OCI-LY7 (cell line): ENCODE results near the gene SIGLEC10. TPM values are rescaled to one million over a fixed set of nuclear protein-coding genes. Genes with fewer than 3 reads are reported as not detected.
"Not testable (repeated sequence)": the region's sequence is repeated elsewhere in the genome, so short reads cannot be mapped to it uniquely, and the experiment has no call there.

Experiments
- BruUV-seq: library from RNA; stranded (reverse); fragments of 400-500 nt; replicated peaks from 2 replicates; lab custom pipeline; 2021; lab: Mats Ljungman, UMichigan
- CTCF ChIA-PET: fragments of 300-600 bp; sonication (Branson Sonifier 250); formaldehyde crosslinking; loops from one replicate; lab custom pipeline; 2022; ENCODE audit warnings: antibody characterized with exemption; ENCODE audit not compliant: unreplicated experiment; lab: Charles Lee
- POLR2A ChIA-PET: fragments of 300-600 bp; sonication (Branson Sonifier 250); formaldehyde crosslinking; loops from one replicate; lab custom pipeline; 2022; ENCODE audit warnings: antibody characterized with exemption; lab: Charles Lee
- DNase-seq: peaks from one replicate; pipeline ENCODE4 v3.0.0-alpha.2; 2015; ENCODE audit warnings: low spot score
- H2AFZ ChIP-seq: fragments of 200-600 bp; sonication (generic), shearing (Covaris generic); 2 replicates; pipeline ENCODE4 v1.6.1; 2014; ENCODE audit warnings: mild to moderate bottlenecking, antibody characterized with exemption, low read length, moderate library complexity
- H3K27ac ChIP-seq: fragments of 200-600 bp; sonication (generic); 2 replicates; pipeline ENCODE4 v1.5.1; 2014; ENCODE audit warnings: mixed run types, low read depth, mild to moderate bottlenecking, moderate library complexity, low read length, inconsistent platforms; ENCODE audit not compliant: poor library complexity, severe bottlenecking
- H3K36me3 ChIP-seq: fragments of 200-600 bp; sonication (generic); 2 replicates; pipeline ENCODE4 v1.6.1; 2014; ENCODE audit warnings: mild to moderate bottlenecking, antibody characterized with exemption, low read length, moderate library complexity, mixed read lengths; ENCODE audit not compliant: insufficient read depth
- H3K4me1 ChIP-seq: fragments of 200-600 bp; sonication (generic); 2 replicates; pipeline ENCODE4 v1.5.1; 2014; ENCODE audit warnings: mild to moderate bottlenecking, low read length; ENCODE audit not compliant: insufficient read depth, poor library complexity, severe bottlenecking
- H3K4me2 ChIP-seq: fragments of 200-600 bp; sonication (generic); 2 replicates; pipeline ENCODE4 v1.6.1; 2014; ENCODE audit warnings: mild to moderate bottlenecking, low read length
- H3K4me3 ChIP-seq: fragments of 200-600 bp; sonication (generic); 2 replicates; pipeline ENCODE4 v1.5.1; 2014; ENCODE audit warnings: mild to moderate bottlenecking, low read depth, low read length; ENCODE audit not compliant: poor library complexity, severe bottlenecking
- H3K79me2 ChIP-seq: fragments of 200-600 bp; sonication (generic); 2 replicates; pipeline ENCODE4 v1.6.1; 2016; ENCODE audit warnings: low read depth, mild to moderate bottlenecking, low read length, moderate library complexity, mixed read lengths; ENCODE audit not compliant: insufficient read depth
- H3K9me2 ChIP-seq: fragments of 200-600 bp; sonication (generic); 2 replicates; pipeline ENCODE4 v1.6.1; 2016; ENCODE audit warnings: mild to moderate bottlenecking, low read length, mixed read lengths; ENCODE audit not compliant: insufficient read depth
- H3K9me3 ChIP-seq: fragments of 200-600 bp; sonication (generic); 2 replicates; pipeline ENCODE4 v1.6.1; 2014; ENCODE audit warnings: mild to moderate bottlenecking, mixed run types, low read length, mixed read lengths
- H4K20me1 ChIP-seq: fragments of 200-600 bp; sonication (generic); 2 replicates; pipeline ENCODE4 v1.6.1; 2014; ENCODE audit warnings: mild to moderate bottlenecking, antibody characterized with exemption, low read length, moderate library complexity, mixed read lengths; ENCODE audit not compliant: insufficient read depth
- CTCF ChIP-seq: fragments of 200-600 bp; sonication (generic); conservative IDR thresholded peaks from 2 replicates; pipeline ENCODE4 v1.5.1; 2014; ENCODE audit warnings: mild to moderate bottlenecking, antibody characterized with exemption, low read length, moderate library complexity, mixed read lengths
- EZH2phosphoT487 ChIP-seq: fragments of 200-600 bp; sonication (generic); IDR thresholded peaks from 2 replicates; pipeline ENCODE4 v1.6.1; 2018; ENCODE audit warnings: low read depth, borderline replicate concordance, mild to moderate bottlenecking, mixed run types, antibody characterized with exemption, low read length, moderate library complexity, mixed read lengths
- intact Hi-C: fragments of 100-400 bp; cut with micrococcal nuclease; formaldehyde crosslinking; loops from one replicate; pipeline ENCODE4 v1.10.0; 2022; ENCODE audit not compliant: unreplicated experiment
- total RNA-seq, 2 experiments: library from RNA; depleted of rRNA in 1 of 2; stranded (reverse); fragments of >200 nt in 1 of 2; shearing (Covaris generic) in 1 of 2; gene quantifications; 2 replicates each; pipeline ENCODE4 v1.2.3, GENCODE V29; 2014 to 2022

Gene SIGLEC10
- total RNA-seq, 2 experiments from 2014 or later, result 25.2 to 26.6 TPM

- H3K27ac ChIP-seq, result peak overlapping the region; percentile 72
- ChIA-PET CTCF (interaction anchor here (0.6 to 1.3 kb wide), 3 partner anchors 10 to 1093 kb away, joined by 3 to 6 read pairs (median 5); partner anchors contain the start of gene SIGLEC10), POLR2A (interaction anchor here (0.6 to 1.4 kb wide), 2 partner anchors 10 to 13 kb away, joined by 3 to 7 read pairs; partner anchors contain the start of gene SIGLEC10)
- no peak overlapping the region for H3K4me3 ChIP-seq
- no peaks in the 10 kb centered on the region for H3K79me2 ChIP-seq
- peak overlapping the region; percentile 57 for H3K4me2 ChIP-seq
- H3K36me3 ChIP-seq, result peaks cover 31% of the 10 kb centered on the region
- H4K20me1 ChIP-seq, result no peaks in the 10 kb centered on the region
- BruUV-seq, result no TSS peak
- TF ChIP-seq CTCF, result peak; percentile 84
- no peak for TF ChIP-seq EZH2phosphoT487
- peak; percentile 72 for DNase-seq
- H2AFZ ChIP-seq, result peak overlapping the region; percentile 9; the same call in 1 of the 2 replicates
- H3K9me3 ChIP-seq, result peaks cover under 1% of the 10 kb centered on the region; the same call in 1 of the 2 replicates
- intact Hi-C loops, result no loop called here
- H3K9me2 ChIP-seq, result no peaks in the 10 kb centered on the region
- peaks cover 28% of the 10 kb centered on the region for H3K4me1 ChIP-seq
Observed at GRCh38 chr19:51407511-51408131, 9.8 kb downstream of the SIGLEC10 start.

GRCh38 chr19:51402117-51402516, 15.3 kb downstream of the SIGLEC10 start:
- Histone ChIP-seq H3K27ac (no peak overlapping the region), H3K9me2 (no peaks in the 10 kb centered on the region), H3K79me2 (no peaks in the 10 kb centered on the region), H3K36me3 (peaks cover 11% of the 10 kb centered on the region; the same call in 1 of the 2 replicates), H3K9me3 (peaks cover 13% of the 10 kb centered on the region), H3K4me2 (no peak overlapping the region), H3K4me1 (no peaks in the 10 kb centered on the region), H3K4me3 (no peak overlapping the region), H2AFZ (no peak overlapping the region), H4K20me1 (no peaks in the 10 kb centered on the region)
- TF ChIP-seq CTCF, result no peak
- no peak for TF ChIP-seq EZH2phosphoT487
- ChIA-PET CTCF (no interaction called here), POLR2A (no interaction called here)
- DNase-seq, result no peak
- intact Hi-C loops, result no loop called here
- BruUV-seq, result no TSS peak

- H3K9me2 ChIP-seq, POLR2A ChIA-PET, intact Hi-C loops, H3K79me2 ChIP-seq, BruUV-seq, DNase-seq, H4K20me1 ChIP-seq, H2AFZ ChIP-seq, H3K4me2 ChIP-seq, H3K4me3 ChIP-seq, H3K27ac ChIP-seq: not testable (repeated sequence)
- Histone ChIP-seq H3K9me3 (peaks cover 13% of the 10 kb centered on the region), H3K36me3 (peaks cover 11% of the 10 kb centered on the region; the same call in 1 of the 2 replicates), H3K4me1 (peaks cover 13% of the 10 kb centered on the region)
- CTCF ChIA-PET, result interaction anchor here (1.0 kb wide), 1 partner anchor 18 kb away, joined by 3 read pairs; the partner anchor contains the start of gene SIGLEC10
Observed at GRCh38 chr19:51399936-51400335, 17.5 kb downstream of the SIGLEC10 start.
